Hepatocyte (in vitro differentiated cells): Measurements from ENCODE around the gene PYDC2. TPM values are rescaled to one million over a fixed set of nuclear protein-coding genes. Genes with fewer than 3 reads are reported as not detected.

Source experiments
- DNase-seq: peaks from one replicate; pipeline ENCODE4 v3.0.0-alpha.2; 2016; ENCODE audit warnings: low spot score
- H2AFZ ChIP-seq: fragments of 200-600 bp; sonication (generic); 2 replicates; pipeline ENCODE4 v1.6.0; 2016; ENCODE audit warnings: antibody characterized with exemption, mild to moderate bottlenecking
- H3K27ac ChIP-seq: fragments of 200-600 bp; sonication (generic); 2 replicates; pipeline ENCODE4 v1.5.1; 2016; ENCODE audit warnings: mild to moderate bottlenecking
- H3K27me3 ChIP-seq: fragments of 200-600 bp; sonication (generic); 2 replicates; pipeline ENCODE4 v1.6.1; 2016
- H3K36me3 ChIP-seq: fragments of 200-600 bp; sonication (generic); replicated peaks from 2 replicates; pipeline ENCODE4 v1.5.1; 2016; ENCODE audit warnings: low read depth; ENCODE audit not compliant: insufficient read depth
- H3K4me1 ChIP-seq: fragments of 200-600 bp; sonication (generic); 2 replicates; pipeline ENCODE4 v1.5.1; 2016; ENCODE audit warnings: mild to moderate bottlenecking, moderate library complexity; ENCODE audit not compliant: insufficient read depth
- H3K4me2 ChIP-seq: fragments of 200-600 bp; sonication (generic); 2 replicates; pipeline ENCODE4 v1.6.0; 2016
- H3K4me3 ChIP-seq: fragments of 200-600 bp; sonication (generic); 2 replicates; pipeline ENCODE4 v1.5.1; 2016; ENCODE audit warnings: mild to moderate bottlenecking
- H3K79me2 ChIP-seq: fragments of 200-600 bp; sonication (generic); 2 replicates; pipeline ENCODE4 v1.6.0; 2017; ENCODE audit warnings: mild to moderate bottlenecking
- H3K9me2 ChIP-seq: fragments of 200-600 bp; sonication (generic); replicated peaks from 2 replicates; pipeline ENCODE4 v1.6.0; 2017; ENCODE audit warnings: mild to moderate bottlenecking; ENCODE audit not compliant: insufficient read depth
- H3K9me3 ChIP-seq: fragments of 200-600 bp; sonication (generic); 2 replicates; pipeline ENCODE4 v1.5.1; 2016; ENCODE audit warnings: low read depth, mild to moderate bottlenecking
- H4K20me1 ChIP-seq: fragments of 200-600 bp; sonication (generic); 2 replicates; pipeline ENCODE4 v1.6.0; 2016; ENCODE audit warnings: mild to moderate bottlenecking; ENCODE audit not compliant: insufficient read depth, poor library complexity, severe bottlenecking
- EZH2 ChIP-seq: fragments of 200-600 bp; sonication (generic); IDR thresholded peaks from 2 replicates; pipeline ENCODE4 v1.6.1; 2016; ENCODE audit warnings: antibody characterized with exemption, mild to moderate bottlenecking, borderline replicate concordance
- EZH2phosphoT487 ChIP-seq: fragments of 200-600 bp; sonication (generic); IDR thresholded peaks from one replicate; pipeline ENCODE4 v1.6.1; 2018; ENCODE audit warnings: antibody characterized with exemption, mild to moderate bottlenecking, low read depth, moderate library complexity; ENCODE audit not compliant: unreplicated experiment, severe bottlenecking
- WGBS: methylation state at CpG from one replicate; pipeline ENCODE4 v1.1.6; 2016; ENCODE audit warnings: low lambda C conversion rate; ENCODE audit errors: missing lambda C conversion rate; 5-methylcytosine and 5-hydroxymethylcytosine counted together
- polyA plus RNA-seq: library from polyadenylated mRNA; unstranded; fragments of >200 nt; fragmentation: Nextera tagmentation; extraction: Ambion mirVana; gene quantifications from 2 replicates; pipeline ENCODE4 v1.2.1, GENCODE V29; 2016
- small RNA-seq: library from RNA; depleted of rRNA; stranded (forward); fragments of <200 nt; gene quantifications from one replicate; pipeline ENCODE3, GENCODE V24; 2014
- total RNA-seq: library from RNA; depleted of rRNA; stranded (reverse); fragments of >200 nt; gene quantifications from 2 replicates; pipeline ENCODE4 v1.2.3, GENCODE V29; 2014
- TF ChIP-seq, protein P1 (sequence below): fragments of 200-600 bp; sonication (generic); IDR thresholded peaks from 2 replicates; pipeline ENCODE4 v1.5.1; 2016; ENCODE audit warnings: antibody characterized with exemption, mild to moderate bottlenecking; ENCODE audit not compliant: poor library complexity

PYDC2 gene
- total and polyA plus RNA-seq, 2 experiments from 2014 or later, result not detected

DNA sequence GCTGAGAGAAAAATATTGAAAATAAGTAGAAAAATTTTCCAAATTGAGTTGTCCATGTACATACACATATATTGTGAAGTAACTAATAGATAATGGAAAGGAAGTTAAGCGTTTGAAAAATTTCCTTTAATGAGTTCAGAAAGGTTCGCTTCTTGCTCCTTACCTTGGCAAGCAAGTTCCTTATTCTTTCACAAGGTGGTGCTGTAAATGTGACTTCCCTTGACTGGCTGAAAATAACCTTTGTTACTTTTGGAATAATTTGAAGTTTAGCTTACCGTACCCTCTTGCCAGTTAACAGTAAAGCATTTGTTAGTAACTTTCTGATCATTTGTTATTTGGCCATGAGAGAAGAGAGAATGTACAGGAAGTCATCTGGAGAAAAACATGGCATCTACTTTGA, 41.6 kb downstream of the PYDC2 start:
- Histone ChIP-seq H3K9me3 (no peaks in the 10 kb centered on the region), H4K20me1 (no peaks in the 10 kb centered on the region), H3K27ac (no peak overlapping the region), H3K4me1 (peaks cover 3% of the 10 kb centered on the region), H2AFZ (no peak overlapping the region), H3K27me3 (peaks cover 3% of the 10 kb centered on the region), H3K9me2 (no peaks in the 10 kb centered on the region), H3K79me2 (no peaks in the 10 kb centered on the region), H3K4me3 (no peak overlapping the region), H3K36me3 (no peaks in the 10 kb centered on the region), H3K4me2 (no peak overlapping the region)
- no peak for DNase-seq
- TF ChIP-seq, protein P1, sequence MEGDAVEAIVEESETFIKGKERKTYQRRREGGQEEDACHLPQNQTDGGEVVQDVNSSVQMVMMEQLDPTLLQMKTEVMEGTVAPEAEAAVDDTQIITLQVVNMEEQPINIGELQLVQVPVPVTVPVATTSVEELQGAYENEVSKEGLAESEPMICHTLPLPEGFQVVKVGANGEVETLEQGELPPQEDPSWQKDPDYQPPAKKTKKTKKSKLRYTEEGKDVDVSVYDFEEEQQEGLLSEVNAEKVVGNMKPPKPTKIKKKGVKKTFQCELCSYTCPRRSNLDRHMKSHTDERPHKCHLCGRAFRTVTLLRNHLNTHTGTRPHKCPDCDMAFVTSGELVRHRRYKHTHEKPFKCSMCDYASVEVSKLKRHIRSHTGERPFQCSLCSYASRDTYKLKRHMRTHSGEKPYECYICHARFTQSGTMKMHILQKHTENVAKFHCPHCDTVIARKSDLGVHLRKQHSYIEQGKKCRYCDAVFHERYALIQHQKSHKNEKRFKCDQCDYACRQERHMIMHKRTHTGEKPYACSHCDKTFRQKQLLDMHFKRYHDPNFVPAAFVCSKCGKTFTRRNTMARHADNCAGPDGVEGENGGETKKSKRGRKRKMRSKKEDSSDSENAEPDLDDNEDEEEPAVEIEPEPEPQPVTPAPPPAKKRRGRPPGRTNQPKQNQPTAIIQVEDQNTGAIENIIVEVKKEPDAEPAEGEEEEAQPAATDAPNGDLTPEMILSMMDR, result peak; percentile 49
- TF ChIP-seq EZH2, result no peak
- WGBS, result 60% methylated on average over 3 of the region's 3 CpGs

DNA sequence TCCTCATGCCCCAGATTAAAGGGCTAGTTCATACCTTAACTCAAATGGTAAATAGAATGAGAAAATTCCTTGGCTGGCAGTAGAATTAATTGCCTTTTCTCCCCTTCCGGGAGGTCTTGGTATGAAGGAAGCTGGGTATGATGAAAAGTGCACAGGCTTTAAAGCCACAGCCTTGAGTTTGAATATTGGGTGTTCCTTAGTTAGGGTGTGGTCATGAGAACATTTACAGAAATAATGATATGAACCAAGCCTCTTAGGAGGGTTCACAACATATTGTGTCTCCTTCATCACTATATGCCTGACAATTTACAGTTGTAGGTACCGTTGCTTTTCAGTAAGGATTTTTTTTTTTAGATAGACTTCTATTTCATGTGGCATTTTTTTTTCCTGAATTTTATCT, 48.1 kb downstream of the PYDC2 start:
- Histone ChIP-seq H3K36me3 (no peaks in the 10 kb centered on the region), H3K79me2 (no peaks in the 10 kb centered on the region), H3K9me3 (no peaks in the 10 kb centered on the region), H3K27ac (no peak overlapping the region), H4K20me1 (no peaks in the 10 kb centered on the region), H3K4me1 (no peaks in the 10 kb centered on the region), H3K4me3 (no peak overlapping the region), H3K9me2 (no peaks in the 10 kb centered on the region), H3K4me2 (no peak overlapping the region), H3K27me3 (no peaks in the 10 kb centered on the region), H2AFZ (no peak overlapping the region)
- no peak for DNase-seq
- WGBS, result 86% methylated on average over 2 of the region's 2 CpGs
- TF ChIP-seq EZH2phosphoT487 (no peak), EZH2 (no peak)
- TF ChIP-seq, protein P1, result no peak

Small RNAs within 50 kb of the gene (small RNA-seq; reads per million reads assigned to genes)
- gene PYDC2, result not detected

Other genes with a start within 250 kb of the PYDC2 start
- 49.6 and 54.6 TPM in 2 replicates for gene CCDC50, start 131.8 kb upstream of the PYDC2 start, total RNA-seq
- gene CCDC50, start 131.8 kb upstream of the PYDC2 start, polyA plus RNA-seq, result 31.6 and 34.9 TPM in 2 replicates
- 0.07 TPM in 1 of 2 replicates, not detected in the other for gene UTS2B, start 130.6 kb upstream of the PYDC2 start, total RNA-seq
- gene UTS2B, start 130.6 kb upstream of the PYDC2 start, polyA plus RNA-seq, result 0.19 and 0.29 TPM in 2 replicates